ENCODE measurements around the gene HS6ST1. TPM values are rescaled to one million over a fixed set of nuclear protein-coding genes. Genes with fewer than 3 reads are reported as not detected.

Gene HS6ST1
- total and polyA plus RNA-seq, 4 donors: 17.9 to 31.9 (median 25.4) TPM

DNA sequence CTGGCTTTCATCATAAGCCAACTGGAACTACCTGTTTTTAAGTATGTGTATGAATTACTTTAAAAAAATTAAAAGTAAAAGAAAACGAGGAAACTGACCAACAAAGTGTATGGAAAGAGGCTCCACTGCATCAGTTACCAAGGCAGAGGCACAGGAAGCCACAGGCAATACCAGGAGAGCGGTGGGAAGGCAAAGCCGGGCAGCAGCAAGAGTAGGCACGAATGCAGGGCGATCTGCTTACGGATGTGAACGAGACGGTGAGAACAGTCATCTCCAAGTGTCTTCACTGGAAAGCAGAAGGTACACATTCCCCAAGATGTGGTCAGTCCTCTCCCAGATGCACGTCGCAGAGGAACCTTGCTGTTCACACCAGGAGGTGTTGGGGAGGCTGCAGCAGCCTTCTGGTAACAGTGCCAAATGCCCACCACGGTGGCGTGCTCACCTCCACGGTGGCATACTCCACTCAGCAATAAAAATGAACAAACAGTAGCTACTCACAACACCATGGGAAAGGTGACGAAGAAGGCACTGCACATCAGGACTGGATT lies 43.1 kb downstream of the HS6ST1 start:
- H3K27me3 ChIP-seq (ENCODE audit: control insufficient read depth in 4 of 4, insufficient read depth in 4 of 4, low read length in 3 of 4): no peaks in the 10 kb centered on the region
- 94% methylated on average over 14 of the region's 14 CpGs for WGBS
- H3K4me1 ChIP-seq (ENCODE audit: control insufficient read depth in 4 of 4, insufficient read depth in 4 of 4, low read length in 3 of 4): peaks cover 11 to 41% (median 23%) of the 10 kb centered on the region in 4 donors
- TF ChIP-seq, protein P1, sequence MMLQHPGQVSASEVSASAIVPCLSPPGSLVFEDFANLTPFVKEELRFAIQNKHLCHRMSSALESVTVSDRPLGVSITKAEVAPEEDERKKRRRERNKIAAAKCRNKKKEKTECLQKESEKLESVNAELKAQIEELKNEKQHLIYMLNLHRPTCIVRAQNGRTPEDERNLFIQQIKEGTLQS (IDR thresholded peaks at IDR 0.05): no peak
- no peak for TF ChIP-seq HNF4G (IDR thresholded peaks at IDR 0.05)
- TF ChIP-seq YY1 (IDR thresholded peaks at IDR 0.05): no peak
- TF ChIP-seq FOXA1 (IDR thresholded peaks at IDR 0.05): no peak
- no peak for TF ChIP-seq HNF4A (conservative IDR thresholded peaks at IDR 0.05)
- TF ChIP-seq RAD21 (IDR thresholded peaks at IDR 0.05): no peak
- no peak for TF ChIP-seq SP1 (IDR thresholded peaks at IDR 0.05)
- TF ChIP-seq, protein P2, sequence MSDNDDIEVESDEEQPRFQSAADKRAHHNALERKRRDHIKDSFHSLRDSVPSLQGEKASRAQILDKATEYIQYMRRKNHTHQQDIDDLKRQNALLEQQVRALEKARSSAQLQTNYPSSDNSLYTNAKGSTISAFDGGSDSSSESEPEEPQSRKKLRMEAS (IDR thresholded peaks at IDR 0.05): no peak
- TF ChIP-seq GABPA (IDR thresholded peaks at IDR 0.05 in 1 of 2, conservative IDR thresholded peaks at IDR 0.05 in 1 of 2): no peak
- TF ChIP-seq NR2F2 (IDR thresholded peaks at IDR 0.05): no peak
- no peaks in the 10 kb centered on the region for H3K9me3 ChIP-seq (ENCODE audit: control insufficient read depth in 4 of 4, low read length in 3 of 4)
- no peak overlapping the region for H3K9ac ChIP-seq (ENCODE audit: low read depth in 1 of 2, low read length in 2 of 2)
- no peak overlapping the region for H3K27ac ChIP-seq (ENCODE audit: low read depth in 1 of 2, low read length in 2 of 2)
- no peak for DNase-seq (ENCODE audit: low spot score)
- peaks cover 0 to 12% (median 5%) of the 10 kb centered on the region in 4 donors for H3K36me3 ChIP-seq (ENCODE audit: control insufficient read depth in 4 of 4, insufficient read depth in 3 of 4, low read depth in 1 of 4, low read length in 3 of 4)
- no peak overlapping the region for H3K4me3 ChIP-seq (ENCODE audit: low read depth in 1 of 3, low read length in 3 of 3)

DNA sequence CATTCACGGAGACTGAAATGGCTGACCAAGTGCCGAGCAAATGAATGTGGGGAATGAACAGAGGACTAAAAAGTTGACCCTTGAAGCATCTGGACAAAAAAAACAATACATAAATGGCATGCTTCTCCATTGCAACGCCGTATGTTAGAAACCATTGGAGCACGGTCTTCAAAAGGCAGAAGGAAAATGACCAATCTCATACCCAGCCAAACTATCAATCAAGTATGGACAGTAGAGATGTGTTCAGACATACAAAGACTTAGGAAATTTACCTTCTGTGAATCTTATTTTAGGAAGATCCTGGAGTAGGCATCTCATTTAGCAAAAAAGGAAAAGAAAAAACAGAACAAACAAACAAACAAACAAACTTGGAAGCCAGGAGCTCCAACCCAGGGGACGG lies 44.5 kb downstream of the HS6ST1 start:
- Histone ChIP-seq H3K9ac (ENCODE audit: low read depth in 1 of 2, low read length in 2 of 2) (no peak overlapping the region), H3K36me3 (ENCODE audit: control insufficient read depth in 4 of 4, insufficient read depth in 3 of 4, low read depth in 1 of 4, low read length in 3 of 4) (peaks cover 0 to 12% (median 5%) of the 10 kb centered on the region in 4 donors), H3K4me1 (ENCODE audit: control insufficient read depth in 4 of 4, insufficient read depth in 4 of 4, low read length in 3 of 4) (peaks cover 16 to 54% (median 34%) of the 10 kb centered on the region in 4 donors), H3K27ac (ENCODE audit: low read depth in 1 of 2, low read length in 2 of 2) (no peak overlapping the region), H3K9me3 (ENCODE audit: control insufficient read depth in 4 of 4, low read length in 3 of 4) (no peaks in the 10 kb centered on the region), H3K4me3 (ENCODE audit: low read depth in 1 of 3, low read length in 3 of 3) (no peak overlapping the region), H3K27me3 (ENCODE audit: control insufficient read depth in 4 of 4, insufficient read depth in 4 of 4, low read length in 3 of 4) (no peaks in the 10 kb centered on the region)
- WGBS: 99% methylated on average over 6 of the region's 6 CpGs
- DNase-seq (ENCODE audit: low spot score): no peak
- TF ChIP-seq HNF4A (conservative IDR thresholded peaks at IDR 0.05) (no peak), YY1 (IDR thresholded peaks at IDR 0.05) (no peak), EGR1 (IDR thresholded peaks at IDR 0.05; ENCODE audit: low read depth in 2 of 2) (no peak), RXRA (IDR thresholded peaks at IDR 0.05) (no peak), JUND (IDR thresholded peaks at IDR 0.05) (no peak), HNF4G (IDR thresholded peaks at IDR 0.05) (no peak), GABPA (IDR thresholded peaks at IDR 0.05 in 1 of 2, conservative IDR thresholded peaks at IDR 0.05 in 1 of 2) (no peak), TAF1 (conservative IDR thresholded peaks at IDR 0.05) (no peak), SP1 (IDR thresholded peaks at IDR 0.05) (no peak), FOXA1 (IDR thresholded peaks at IDR 0.05) (no peak), FOXA2 (IDR thresholded peaks at IDR 0.05) (no peak), RAD21 (IDR thresholded peaks at IDR 0.05) (no peak), NR2F2 (IDR thresholded peaks at IDR 0.05) (no peak)
- TF ChIP-seq, protein P3, sequence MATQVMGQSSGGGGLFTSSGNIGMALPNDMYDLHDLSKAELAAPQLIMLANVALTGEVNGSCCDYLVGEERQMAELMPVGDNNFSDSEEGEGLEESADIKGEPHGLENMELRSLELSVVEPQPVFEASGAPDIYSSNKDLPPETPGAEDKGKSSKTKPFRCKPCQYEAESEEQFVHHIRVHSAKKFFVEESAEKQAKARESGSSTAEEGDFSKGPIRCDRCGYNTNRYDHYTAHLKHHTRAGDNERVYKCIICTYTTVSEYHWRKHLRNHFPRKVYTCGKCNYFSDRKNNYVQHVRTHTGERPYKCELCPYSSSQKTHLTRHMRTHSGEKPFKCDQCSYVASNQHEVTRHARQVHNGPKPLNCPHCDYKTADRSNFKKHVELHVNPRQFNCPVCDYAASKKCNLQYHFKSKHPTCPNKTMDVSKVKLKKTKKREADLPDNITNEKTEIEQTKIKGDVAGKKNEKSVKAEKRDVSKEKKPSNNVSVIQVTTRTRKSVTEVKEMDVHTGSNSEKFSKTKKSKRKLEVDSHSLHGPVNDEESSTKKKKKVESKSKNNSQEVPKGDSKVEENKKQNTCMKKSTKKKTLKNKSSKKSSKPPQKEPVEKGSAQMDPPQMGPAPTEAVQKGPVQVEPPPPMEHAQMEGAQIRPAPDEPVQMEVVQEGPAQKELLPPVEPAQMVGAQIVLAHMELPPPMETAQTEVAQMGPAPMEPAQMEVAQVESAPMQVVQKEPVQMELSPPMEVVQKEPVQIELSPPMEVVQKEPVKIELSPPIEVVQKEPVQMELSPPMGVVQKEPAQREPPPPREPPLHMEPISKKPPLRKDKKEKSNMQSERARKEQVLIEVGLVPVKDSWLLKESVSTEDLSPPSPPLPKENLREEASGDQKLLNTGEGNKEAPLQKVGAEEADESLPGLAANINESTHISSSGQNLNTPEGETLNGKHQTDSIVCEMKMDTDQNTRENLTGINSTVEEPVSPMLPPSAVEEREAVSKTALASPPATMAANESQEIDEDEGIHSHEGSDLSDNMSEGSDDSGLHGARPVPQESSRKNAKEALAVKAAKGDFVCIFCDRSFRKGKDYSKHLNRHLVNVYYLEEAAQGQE (IDR thresholded peaks at IDR 0.05): no peak
- TF ChIP-seq, protein P4, sequence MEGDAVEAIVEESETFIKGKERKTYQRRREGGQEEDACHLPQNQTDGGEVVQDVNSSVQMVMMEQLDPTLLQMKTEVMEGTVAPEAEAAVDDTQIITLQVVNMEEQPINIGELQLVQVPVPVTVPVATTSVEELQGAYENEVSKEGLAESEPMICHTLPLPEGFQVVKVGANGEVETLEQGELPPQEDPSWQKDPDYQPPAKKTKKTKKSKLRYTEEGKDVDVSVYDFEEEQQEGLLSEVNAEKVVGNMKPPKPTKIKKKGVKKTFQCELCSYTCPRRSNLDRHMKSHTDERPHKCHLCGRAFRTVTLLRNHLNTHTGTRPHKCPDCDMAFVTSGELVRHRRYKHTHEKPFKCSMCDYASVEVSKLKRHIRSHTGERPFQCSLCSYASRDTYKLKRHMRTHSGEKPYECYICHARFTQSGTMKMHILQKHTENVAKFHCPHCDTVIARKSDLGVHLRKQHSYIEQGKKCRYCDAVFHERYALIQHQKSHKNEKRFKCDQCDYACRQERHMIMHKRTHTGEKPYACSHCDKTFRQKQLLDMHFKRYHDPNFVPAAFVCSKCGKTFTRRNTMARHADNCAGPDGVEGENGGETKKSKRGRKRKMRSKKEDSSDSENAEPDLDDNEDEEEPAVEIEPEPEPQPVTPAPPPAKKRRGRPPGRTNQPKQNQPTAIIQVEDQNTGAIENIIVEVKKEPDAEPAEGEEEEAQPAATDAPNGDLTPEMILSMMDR (IDR thresholded peaks at IDR 0.05; ENCODE audit: low read depth, low read length, missing input control): no peak
- TF ChIP-seq, protein P1 (IDR thresholded peaks at IDR 0.05): no peak
- TF ChIP-seq, protein P5, sequence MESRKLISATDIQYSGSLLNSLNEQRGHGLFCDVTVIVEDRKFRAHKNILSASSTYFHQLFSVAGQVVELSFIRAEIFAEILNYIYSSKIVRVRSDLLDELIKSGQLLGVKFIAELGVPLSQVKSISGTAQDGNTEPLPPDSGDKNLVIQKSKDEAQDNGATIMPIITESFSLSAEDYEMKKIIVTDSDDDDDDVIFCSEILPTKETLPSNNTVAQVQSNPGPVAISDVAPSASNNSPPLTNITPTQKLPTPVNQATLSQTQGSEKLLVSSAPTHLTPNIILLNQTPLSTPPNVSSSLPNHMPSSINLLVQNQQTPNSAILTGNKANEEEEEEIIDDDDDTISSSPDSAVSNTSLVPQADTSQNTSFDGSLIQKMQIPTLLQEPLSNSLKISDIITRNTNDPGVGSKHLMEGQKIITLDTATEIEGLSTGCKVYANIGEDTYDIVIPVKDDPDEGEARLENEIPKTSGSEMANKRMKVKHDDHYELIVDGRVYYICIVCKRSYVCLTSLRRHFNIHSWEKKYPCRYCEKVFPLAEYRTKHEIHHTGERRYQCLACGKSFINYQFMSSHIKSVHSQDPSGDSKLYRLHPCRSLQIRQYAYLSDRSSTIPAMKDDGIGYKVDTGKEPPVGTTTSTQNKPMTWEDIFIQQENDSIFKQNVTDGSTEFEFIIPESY (IDR thresholded peaks at IDR 0.05): no peak
- TF ChIP-seq, protein P2 (IDR thresholded peaks at IDR 0.05): no peak
